NCI-H510A treated with DMSO at 0.1 percent for 48 hours (cell line): Measurements from ENCODE around the gene QKI.

Experiments
- DNase-seq: peaks from one replicate; lab custom pipeline; 2025; lab: John Stamatoyannopoulos, UW

QKI gene

DNA sequence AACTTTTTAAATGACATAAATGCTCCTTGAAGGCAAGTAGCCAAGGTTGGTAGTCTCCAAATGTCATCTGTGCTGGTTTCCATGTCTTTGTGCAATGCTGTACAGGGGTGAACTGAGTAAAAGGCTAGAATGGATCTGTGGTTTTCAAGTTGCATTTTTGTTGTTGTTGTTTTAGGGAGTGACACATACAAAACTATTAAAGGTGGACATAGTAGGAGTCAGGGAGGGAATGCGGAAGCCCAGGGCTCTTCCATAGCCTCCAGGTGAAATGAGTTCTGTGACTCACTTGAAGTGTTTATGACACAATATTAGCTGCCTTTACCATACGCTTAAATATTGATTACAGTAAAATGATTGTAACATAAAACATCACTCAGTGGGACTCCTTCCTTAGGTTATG is 22.5 kb upstream of the QKI start:
- DNase-seq, result no peak

- DNase-seq, result no peak
Measured at GRCh38 chr6:163392533-163392932, 22.0 kb upstream of the QKI start.

DNA sequence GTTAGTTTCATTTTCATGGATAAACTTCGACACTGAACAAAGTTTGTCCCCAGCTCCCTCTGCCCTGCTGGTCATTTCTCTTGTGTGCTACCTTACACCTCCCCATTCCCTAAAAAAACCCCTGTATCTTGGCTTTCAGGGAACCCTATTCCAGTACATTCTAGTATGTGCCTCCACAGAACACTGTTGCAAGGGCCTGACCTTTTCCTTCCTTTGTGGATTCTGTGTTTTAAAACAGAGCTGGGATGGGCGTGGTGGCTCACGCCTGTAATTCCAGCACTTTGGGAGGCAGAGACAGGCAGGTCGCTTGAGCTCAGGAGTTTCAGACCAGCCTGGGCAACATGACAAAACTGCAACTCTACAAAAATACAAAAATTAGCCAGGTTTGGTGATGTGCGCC is 20.6 kb upstream of the QKI start:
- DNase-seq, result no peak

- DNase-seq, result no peak
Measured at GRCh38 chr6:163394659-163395058, 19.9 kb upstream of the QKI start.

- DNase-seq, result no peak
Measured at GRCh38 chr6:163395122-163395830, 19.2 kb upstream of the QKI start.

- no peak for DNase-seq
Measured at GRCh38 chr6:163395831-163396185, 18.7 kb upstream of the QKI start.

DNA sequence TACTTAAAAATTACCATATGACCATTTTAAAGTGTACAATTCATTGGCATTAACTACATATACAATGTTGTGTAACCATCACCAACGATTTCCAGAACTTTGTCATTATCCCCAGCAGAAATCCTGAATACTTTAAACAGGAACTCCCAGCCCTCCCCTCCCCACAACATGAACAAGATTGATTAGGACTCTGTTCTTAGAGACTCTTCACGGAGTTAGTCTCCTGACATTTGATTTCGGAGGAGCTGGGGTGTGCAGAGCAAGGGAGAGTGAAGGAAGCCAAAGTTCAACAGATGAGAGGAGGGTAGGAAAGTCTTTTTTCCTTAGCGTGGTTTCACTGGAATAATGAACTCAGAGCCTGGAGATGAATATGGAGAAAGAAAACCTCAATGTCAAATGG is 17.2 kb upstream of the QKI start:
- no peak for DNase-seq

DNA sequence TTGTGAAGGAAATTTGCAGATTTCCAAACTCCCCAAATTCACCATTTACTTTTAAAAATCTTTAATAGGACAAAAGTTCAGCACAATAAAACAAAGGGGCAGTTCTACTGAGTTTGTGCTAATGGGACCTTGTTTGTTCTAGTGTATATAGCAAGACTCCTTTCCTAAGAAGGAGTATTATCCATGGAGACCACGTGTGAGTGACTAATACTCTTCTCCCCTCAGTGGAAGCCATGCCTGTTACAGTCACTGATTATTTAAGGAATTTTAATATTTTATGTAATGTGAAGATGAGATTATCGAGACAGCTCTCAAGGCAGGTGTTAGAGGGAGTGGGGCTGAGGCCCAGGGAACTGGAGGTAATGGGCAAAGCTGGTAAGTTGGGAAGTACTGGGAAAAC is 16.4 kb upstream of the QKI start:
- no peak for DNase-seq

GRCh38 chr6:163398815-163399214 is 15.7 kb upstream of the QKI start:
- DNase-seq, result no peak

- no peak for DNase-seq
Measured at GRCh38 chr6:163400509-163400908, 14.0 kb upstream of the QKI start.

- DNase-seq, result no peak
Measured at GRCh38 chr6:163401039-163401885, 13.3 kb upstream of the QKI start.

- DNase-seq, result no peak
Measured at GRCh38 chr6:163402616-163403015, 11.9 kb upstream of the QKI start.

- no peak for DNase-seq
Measured at GRCh38 chr6:163404825-163405265, 9.7 kb upstream of the QKI start.

DNA sequence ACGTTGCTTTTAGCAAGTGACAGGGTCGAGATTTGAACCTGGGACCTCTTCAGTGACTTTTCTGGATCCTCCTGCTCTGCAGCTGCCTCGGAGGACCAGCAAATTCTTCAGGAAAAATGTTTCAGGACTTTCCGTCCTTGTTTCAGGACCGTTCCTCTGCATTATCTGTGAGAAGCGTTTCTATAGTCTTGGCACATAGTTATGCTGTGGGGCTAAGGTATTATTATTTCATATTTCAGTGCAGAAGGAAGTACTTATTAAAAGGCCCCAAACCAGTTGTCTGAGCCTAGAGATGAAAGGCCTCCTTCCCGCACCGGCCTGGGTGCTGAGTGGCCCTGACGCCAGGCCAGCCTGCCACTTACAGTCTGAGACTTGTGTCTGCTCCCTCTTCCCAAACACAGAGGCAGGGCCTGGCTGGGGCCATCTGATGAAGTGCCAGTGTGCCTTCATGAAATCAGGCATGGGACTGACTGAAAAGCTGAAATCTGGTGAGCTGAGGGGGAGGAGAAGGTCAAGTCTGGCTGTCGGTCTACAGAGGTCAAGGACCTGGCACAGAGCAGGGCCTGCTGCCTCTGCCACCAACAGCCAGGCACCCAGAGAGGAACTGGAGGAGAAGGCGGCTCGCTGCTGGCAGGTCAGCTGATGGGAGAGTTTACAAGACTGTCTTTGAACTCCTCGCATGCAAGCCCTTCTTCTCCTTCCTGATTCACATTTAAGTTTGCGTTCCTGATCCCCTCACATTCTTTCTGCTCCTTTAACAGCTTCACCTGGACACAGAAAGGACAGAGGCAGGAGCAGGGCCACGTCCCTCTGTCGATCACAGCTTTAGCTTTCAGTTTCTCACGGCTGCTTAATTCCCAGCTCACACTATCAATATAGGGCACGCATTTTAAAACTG is 8.9 kb upstream of the QKI start:
- DNase-seq, result no peak

DNA sequence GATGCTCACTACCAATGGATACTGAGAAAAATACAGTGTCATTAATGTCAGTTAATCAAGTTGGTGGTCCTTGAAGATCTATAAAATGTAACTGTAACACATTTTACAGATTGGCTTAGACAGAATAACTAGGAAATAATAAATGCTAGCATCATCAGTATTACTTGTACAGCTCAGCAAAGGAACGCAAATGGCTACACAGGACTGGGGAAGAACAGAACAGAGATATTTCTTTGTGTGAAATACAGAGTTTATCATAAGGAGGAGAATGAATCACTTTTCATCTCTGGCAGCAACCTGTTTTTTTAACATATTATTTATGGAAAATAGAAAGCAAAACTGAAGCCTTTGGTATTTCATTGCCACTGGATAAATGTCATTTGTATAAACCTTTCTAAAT is 8.2 kb upstream of the QKI start:
- DNase-seq, result no peak

DNA sequence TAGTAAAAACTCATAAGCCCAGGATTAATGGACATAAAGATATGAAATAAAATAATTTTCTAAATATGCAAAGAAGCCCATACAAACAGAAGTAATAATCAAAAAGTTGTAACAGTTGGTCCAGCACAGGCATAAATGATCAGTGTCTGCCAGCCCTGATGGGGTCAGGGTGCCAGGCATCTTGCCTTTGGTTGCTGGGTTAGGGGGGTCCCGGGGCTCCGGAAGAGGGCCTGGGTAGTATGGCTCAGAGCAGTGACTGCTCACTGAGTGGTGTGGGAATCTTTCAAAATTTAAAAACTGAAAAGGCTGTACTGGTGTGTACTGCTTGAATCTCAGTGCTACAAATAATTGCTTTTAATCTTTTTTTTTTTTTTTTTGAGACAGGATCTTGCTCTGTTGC is 7.7 kb upstream of the QKI start:
- no peak for DNase-seq

- DNase-seq, result no peak
Measured at GRCh38 chr6:163408352-163408991, 6.0 kb upstream of the QKI start.

DNA sequence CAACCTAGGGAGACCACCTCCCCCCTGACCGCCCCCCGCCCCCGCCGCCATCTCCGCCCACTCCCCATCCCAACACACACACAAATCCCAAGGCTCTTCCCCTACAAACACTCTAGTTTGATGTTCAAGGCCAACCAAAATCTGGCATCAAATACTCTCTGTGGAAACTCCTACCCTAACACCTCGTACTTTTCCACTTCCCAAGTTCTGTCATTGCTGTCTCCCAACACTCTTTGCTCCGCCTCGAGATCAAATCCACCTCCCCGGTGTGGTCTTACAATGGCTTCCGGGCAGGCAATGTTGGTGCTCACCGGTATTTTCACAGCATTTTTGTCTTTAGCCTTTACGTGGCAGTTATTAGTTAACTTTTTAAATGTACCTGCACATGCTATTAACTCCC is 4.8 kb upstream of the QKI start:
- DNase-seq, result no peak

DNA sequence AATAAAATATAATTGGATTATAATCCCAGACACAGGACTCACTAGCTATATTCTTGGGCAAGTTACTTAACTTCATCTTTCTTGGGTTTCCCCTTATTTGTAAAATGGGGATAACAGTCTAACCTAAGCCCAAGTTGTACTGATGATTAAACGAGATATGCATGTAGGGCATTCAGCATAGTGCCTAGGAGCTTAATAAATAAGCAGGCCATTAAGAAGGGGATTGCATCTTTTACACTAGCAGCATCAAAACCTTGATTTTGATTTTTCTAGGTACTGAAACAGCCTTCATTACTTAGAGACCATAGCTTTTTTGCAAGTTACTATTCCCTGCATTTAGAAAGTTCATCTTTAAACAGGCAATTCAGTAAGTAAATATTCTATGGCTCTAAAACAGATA is 2.2 kb upstream of the QKI start:
- no peak for DNase-seq

GRCh38 chr6:163412801-163413344 is 1.6 kb upstream of the QKI start:
- peak; percentile 34 for DNase-seq

DNA sequence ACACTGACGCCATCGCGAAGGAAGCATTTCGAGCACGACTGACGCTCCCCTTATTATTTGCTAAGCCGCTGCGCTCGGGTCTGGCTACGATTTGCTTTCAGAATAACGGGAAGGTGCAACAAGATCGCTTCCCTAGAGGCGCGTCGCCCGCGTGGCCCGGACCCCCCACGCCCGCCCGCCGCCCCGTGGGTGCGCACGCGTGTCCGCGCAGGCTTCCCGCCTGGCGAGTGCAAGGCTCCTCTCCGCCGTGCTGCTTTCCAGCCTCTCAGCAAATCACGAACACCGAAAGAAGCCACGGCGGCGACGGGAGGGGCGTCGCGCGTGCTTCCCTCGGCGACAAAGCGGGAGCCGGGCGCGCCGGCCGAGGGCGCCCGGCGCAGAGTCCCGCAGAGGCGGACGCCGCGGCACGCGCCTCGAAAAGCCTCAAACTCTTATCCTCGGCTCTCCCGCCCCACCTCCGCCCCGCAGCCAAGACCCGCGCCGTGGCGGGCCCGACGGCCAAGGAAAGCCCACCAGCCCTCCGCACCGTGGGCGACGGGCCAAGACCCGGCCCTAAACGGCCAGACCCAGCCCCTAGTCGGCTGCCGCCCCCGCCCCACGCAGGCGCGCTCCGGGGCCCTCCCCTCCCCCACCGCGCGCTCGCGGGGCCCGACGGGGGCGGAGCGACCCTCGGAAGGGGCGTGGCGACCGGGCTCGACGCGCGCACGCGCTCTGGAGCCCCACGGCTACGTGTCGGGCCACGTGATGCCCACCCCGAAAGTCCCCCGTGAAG is 987 bp upstream of the QKI start:
- DNase-seq, result peak; percentile 20
